Measurements from ENCODE around the gene RGS19. TPM values are rescaled to one million over a fixed set of nuclear protein-coding genes. Genes with fewer than 3 reads are reported as not detected.
A peak's percentile ranks its signal among the peaks of the same experiment; 100 is the strongest.
"Not testable (repeated sequence)": the region's sequence is repeated elsewhere in the genome, so short reads cannot be mapped to it uniquely, and the experiment has no call there.

RGS19 gene, protein sequence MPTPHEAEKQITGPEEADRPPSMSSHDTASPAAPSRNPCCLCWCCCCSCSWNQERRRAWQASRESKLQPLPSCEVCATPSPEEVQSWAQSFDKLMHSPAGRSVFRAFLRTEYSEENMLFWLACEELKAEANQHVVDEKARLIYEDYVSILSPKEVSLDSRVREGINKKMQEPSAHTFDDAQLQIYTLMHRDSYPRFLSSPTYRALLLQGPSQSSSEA
- 10 to 100 TPM; 39.6 to 40.2 TPM for total RNA-seq

DNA sequence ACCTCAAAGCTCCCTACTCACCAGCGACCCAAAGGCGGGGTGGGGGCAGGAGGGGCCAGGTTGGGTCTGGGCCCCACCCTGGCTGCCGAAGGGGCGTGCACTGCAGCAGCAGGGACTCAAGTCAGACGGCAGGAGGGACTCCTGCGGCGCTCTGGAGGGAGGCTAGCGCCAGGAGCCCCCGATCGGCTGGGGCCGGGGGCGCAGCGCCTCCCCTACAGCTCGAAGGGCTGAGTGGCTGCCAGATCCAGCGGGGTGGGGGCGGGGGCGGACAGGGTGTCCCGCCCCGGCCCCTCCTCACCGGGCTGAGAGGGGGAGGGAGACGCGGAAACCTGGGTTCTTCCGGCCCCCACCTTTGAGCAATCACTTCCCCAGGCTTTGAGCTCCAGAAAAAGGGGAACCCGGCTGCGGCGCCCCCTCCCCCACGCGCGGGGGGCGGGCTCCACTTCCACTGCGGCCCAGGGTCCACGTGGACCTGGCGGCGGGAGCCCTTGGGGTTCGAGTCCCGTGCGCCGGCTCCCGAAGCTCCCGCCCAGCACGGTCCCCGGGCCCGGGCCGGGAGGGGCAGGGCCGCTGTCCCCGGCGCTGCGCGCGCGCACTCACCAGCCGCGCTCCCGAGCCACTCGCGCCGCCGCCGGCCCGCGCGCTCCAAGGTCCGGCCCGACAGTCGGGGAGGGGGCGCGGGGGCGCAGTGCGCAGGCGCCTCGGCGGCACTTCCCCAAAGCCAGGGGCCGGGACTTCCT is at the start of gene RGS19:
Gene RGS19 (minus strand): TSS at position 246 of the 740 bp plus-strand sequence. CDS start 2,632 bp downstream, outside the sequence.
- Mint-ChIP-seq H3K9me3 (ENCODE audit: low read depth) (no peaks in the 10 kb centered on the region), H3K36me3 (ENCODE audit: low read depth) (peaks cover 2% of the 10 kb centered on the region), H3K27me3 (peaks cover 3% of the 10 kb centered on the region), H3K27ac (peak within 1 kb of the TSS; percentile 88), H3K4me1 (peaks cover 28% of the 10 kb centered on the region), H3K4me3 (peak within 1 kb of the TSS; percentile 90)
- intact Hi-C loops (cut with DNase I, micrococcal nuclease): loop anchor here (1.0 to 5.0 kb wide), 5 partner anchors 15 to 559 kb away; partner anchors contain the start of genes PCMTD2 (in 1 of the 2), PPDPF (in 1 of the 2) and TCEA2 (in 1 of the 2)
- ChIA-PET CTCF (interaction anchor here (0.5 to 1.3 kb wide), 5 partner anchors 9 to 206 kb away, joined by 3 to 4 read pairs (median 4); partner anchors contain the start of gene PRPF6), POLR2A (interaction anchor here (0.5 kb wide), 1 partner anchor 194 kb away, joined by 6 read pairs; no protein-coding TSS in a partner anchor)
- DNase-seq (peak; percentile 77), ATAC-seq (peak; percentile 43)

DNA sequence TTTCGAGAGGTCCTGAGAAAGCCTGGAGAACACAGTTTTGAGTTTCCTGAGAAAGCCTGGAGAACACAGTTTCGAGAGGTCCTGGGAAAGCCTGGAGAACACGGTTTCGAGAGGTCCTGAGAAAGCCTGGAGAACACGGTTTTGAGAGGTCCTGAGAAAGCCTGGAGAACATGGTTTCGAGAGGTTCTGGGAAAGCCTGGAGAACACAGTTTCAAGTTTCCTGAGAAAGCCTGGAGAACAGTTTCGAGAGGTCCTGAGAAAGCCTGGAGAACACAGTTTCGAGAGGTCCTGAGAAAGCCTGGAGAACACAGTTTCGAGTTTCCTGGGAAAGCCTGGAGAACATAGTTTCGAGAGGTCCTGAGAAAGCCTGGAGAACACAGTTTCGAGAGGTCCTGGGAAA is 44.2 kb upstream of the RGS19 start:
- DNase-seq; H3K4me1 Mint-ChIP-seq; H3K9me3 Mint-ChIP-seq (ENCODE audit: low read depth); ATAC-seq; CTCF ChIA-PET; H3K4me3 Mint-ChIP-seq; POLR2A ChIA-PET; H3K36me3 Mint-ChIP-seq (ENCODE audit: low read depth); H3K27ac Mint-ChIP-seq; H3K27me3 Mint-ChIP-seq: not testable (repeated sequence)
- intact Hi-C loops (cut with DNase I, micrococcal nuclease): loop anchor here in 1 of 2 experiments (10.0 kb wide), 1 partner anchor 219 kb away; no protein-coding TSS in a partner anchor

DNA sequence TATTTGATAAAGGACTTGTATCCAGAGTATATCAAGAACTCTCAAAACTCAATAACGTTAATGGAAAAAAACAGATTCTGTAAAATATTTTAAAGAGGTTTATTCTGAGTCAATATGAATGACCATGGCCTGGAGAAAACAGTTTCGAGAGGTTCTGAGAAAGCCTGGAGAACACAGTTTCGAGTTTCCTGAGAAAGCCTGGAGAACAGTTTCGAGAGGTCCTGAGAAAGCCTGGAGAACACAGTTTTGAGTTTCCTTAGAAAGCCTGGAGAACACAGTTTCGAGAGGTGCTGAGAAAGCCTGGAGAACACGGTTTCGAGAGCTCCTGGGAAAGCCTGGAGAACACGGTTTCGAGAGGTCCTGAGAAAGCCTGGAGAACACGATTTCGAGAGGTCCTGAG is 43.6 kb upstream of the RGS19 start:
- ATAC-seq; DNase-seq; POLR2A ChIA-PET; H3K4me1 Mint-ChIP-seq; H3K36me3 Mint-ChIP-seq (ENCODE audit: low read depth); H3K27me3 Mint-ChIP-seq; H3K9me3 Mint-ChIP-seq (ENCODE audit: low read depth); H3K4me3 Mint-ChIP-seq; H3K27ac Mint-ChIP-seq: not testable (repeated sequence)
- intact Hi-C loops (cut with DNase I, micrococcal nuclease): loop anchor here in 1 of 2 experiments (10.0 kb wide), 1 partner anchor 218 kb away; no protein-coding TSS in a partner anchor
- CTCF ChIA-PET: interaction anchor here (1.5 kb wide), 1 partner anchor 85 kb away, joined by 3 read pairs; no protein-coding TSS in a partner anchor

DNA sequence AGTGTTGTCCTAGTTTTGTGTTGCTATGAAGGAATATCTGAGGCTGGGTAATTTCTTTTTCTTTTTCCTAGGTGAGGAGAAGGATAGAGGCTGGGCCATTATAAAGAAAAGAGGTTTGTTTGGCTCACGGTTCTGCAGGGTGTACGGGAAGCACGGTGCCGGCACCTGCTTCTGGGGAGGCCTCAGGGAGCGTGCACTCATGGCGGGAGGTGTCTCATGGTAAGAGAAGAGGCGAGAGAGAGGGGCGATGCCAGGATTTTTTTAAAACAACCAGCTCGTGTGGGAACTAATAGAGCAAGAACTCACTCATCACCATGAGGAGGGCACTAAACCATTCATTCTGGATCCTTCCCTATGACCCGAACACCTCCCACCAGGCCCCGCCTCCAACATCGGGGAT is 42.3 kb upstream of the RGS19 start:
- H3K36me3 Mint-ChIP-seq (ENCODE audit: low read depth): no peaks in the 10 kb centered on the region
- POLR2A ChIA-PET: interaction anchor here (0.6 kb wide), 1 partner anchor 18 kb away, joined by 3 read pairs; no protein-coding TSS in a partner anchor
- H3K9me3 Mint-ChIP-seq (ENCODE audit: low read depth): no peaks in the 10 kb centered on the region
- H3K4me3 Mint-ChIP-seq: no peak overlapping the region
- peaks cover 10% of the 10 kb centered on the region for H3K4me1 Mint-ChIP-seq
- ATAC-seq (no peak), DNase-seq (no peak)
- peaks cover 5% of the 10 kb centered on the region for H3K27me3 Mint-ChIP-seq
- H3K27ac Mint-ChIP-seq: no peak overlapping the region
- intact Hi-C loops (cut with DNase I, micrococcal nuclease): loop anchor here (2.0 to 10.0 kb wide), 3 partner anchors 83 to 335 kb away; no protein-coding TSS in a partner anchor
- CTCF ChIA-PET: interaction anchor here (0.6 to 3.5 kb wide), 7 partner anchors 13 to 142 kb away, joined by 3 to 23 read pairs (median 4); partner anchors contain the start of genes LKAAEAR1, NPBWR2 and SAMD10

DNA sequence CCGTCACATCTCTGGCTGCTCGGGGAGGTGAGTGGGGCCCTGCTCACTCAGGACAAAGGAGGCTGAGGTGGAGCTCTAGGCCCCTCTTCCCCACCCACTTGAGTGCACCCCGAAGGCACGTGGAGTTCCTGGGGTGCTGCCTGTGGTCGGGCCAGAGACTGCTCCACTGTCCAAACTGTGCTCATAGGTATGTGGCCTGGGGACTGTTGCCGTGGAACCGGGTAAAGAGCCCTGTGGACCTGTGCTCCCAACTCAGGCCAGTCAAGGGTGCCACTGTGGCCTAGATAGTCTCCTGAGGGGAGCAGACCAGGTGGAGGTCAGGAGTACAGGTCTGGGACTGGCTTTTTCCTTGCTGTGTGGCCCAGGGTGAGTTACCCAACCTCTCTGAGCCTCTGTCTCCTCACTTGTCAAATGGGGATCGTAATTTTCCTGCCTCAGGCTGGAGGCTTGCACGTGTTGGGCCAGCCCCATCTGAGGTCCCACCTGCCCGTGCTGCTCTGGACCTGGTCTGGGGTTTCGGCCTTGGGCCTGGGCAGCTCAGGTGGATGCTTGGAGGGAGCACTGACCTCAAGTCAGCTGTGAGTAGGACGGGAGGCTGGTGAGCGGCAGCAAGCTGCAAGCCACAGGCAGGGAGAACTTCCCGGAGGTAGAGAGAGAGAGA is 40.5 kb upstream of the RGS19 start:
- Mint-ChIP-seq H3K4me1 (peaks cover 10% of the 10 kb centered on the region), H3K36me3 (ENCODE audit: low read depth) (no peaks in the 10 kb centered on the region), H3K9me3 (ENCODE audit: low read depth) (no peaks in the 10 kb centered on the region), H3K27me3 (peaks cover 5% of the 10 kb centered on the region), H3K27ac (peak overlapping the region; percentile 66), H3K4me3 (peak overlapping the region; percentile 41)
- ChIA-PET CTCF (interaction anchor here (0.6 to 3.5 kb wide), 9 partner anchors 12 to 145 kb away, joined by 3 to 23 read pairs (median 4); partner anchors contain the start of genes LKAAEAR1 and NPBWR2), POLR2A (no interaction called here)
- intact Hi-C loops (cut with DNase I, micrococcal nuclease): loop anchor here (1.0 to 10.0 kb wide), 8 partner anchors 18 to 582 kb away; partner anchors contain the start of gene PRPF6 (in 2 of the 2)
- ATAC-seq: peak; percentile 25
- DNase-seq: no peak

DNA sequence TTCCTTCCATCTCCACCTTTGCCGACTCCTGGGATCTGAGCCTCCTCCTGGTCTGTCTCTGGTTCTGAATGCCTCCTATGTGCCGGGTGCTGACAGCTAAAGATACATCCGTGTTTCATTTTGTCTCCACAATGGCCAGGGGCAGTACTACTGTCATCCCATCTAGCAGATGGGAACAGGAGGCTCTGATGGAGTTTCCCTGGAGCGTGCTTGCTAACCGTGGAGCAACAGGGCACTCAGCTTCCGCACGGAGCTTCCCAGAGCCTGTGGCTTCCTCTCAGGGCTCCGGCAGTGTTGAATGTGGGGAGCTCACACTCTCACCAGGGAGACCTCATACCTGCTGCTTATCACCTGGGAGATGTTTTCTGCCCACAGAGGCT is 40.0 kb upstream of the RGS19 start:
- Mint-ChIP-seq H3K4me1 (peaks cover 10% of the 10 kb centered on the region), H3K9me3 (ENCODE audit: low read depth) (no peaks in the 10 kb centered on the region), H3K4me3 (no peak overlapping the region), H3K27me3 (peaks cover 4% of the 10 kb centered on the region), H3K27ac (no peak overlapping the region), H3K36me3 (ENCODE audit: low read depth) (no peaks in the 10 kb centered on the region)
- DNase-seq: no peak
- intact Hi-C loops (cut with DNase I, micrococcal nuclease): no loop called here
- ChIA-PET CTCF (interaction anchor here (0.6 to 3.5 kb wide), 6 partner anchors 11 to 144 kb away, joined by 3 to 23 read pairs (median 10); partner anchors contain the start of genes LKAAEAR1 and NPBWR2), POLR2A (no interaction called here)
- no peak for ATAC-seq

DNA sequence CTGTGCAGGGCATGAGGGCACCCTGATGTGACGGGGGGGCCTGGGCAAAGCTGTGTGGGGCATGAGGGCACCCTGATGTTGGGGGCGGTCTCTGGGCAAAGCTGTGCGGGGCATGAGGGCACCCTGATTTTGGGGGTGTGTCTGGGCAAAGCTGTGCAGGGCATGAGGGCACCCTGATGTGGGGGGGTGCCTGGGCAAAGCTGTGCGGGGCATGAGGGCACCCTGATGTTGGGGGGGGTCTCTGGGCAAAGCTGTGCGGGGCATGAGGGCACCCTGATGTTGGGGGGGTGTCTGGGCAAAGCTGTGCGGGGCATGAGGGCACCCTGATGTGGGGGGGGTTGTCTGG is 38.1 kb upstream of the RGS19 start:
- H3K27me3 Mint-ChIP-seq; H3K27ac Mint-ChIP-seq; intact Hi-C loops (cut with DNase I, micrococcal nuclease); DNase-seq; POLR2A ChIA-PET; H3K4me1 Mint-ChIP-seq; H3K4me3 Mint-ChIP-seq; H3K36me3 Mint-ChIP-seq (ENCODE audit: low read depth); ATAC-seq; H3K9me3 Mint-ChIP-seq (ENCODE audit: low read depth): not testable (repeated sequence)
- CTCF ChIA-PET: interaction anchor here (0.6 kb wide), 1 partner anchor 437 kb away, joined by 3 read pairs; no protein-coding TSS in a partner anchor

DNA sequence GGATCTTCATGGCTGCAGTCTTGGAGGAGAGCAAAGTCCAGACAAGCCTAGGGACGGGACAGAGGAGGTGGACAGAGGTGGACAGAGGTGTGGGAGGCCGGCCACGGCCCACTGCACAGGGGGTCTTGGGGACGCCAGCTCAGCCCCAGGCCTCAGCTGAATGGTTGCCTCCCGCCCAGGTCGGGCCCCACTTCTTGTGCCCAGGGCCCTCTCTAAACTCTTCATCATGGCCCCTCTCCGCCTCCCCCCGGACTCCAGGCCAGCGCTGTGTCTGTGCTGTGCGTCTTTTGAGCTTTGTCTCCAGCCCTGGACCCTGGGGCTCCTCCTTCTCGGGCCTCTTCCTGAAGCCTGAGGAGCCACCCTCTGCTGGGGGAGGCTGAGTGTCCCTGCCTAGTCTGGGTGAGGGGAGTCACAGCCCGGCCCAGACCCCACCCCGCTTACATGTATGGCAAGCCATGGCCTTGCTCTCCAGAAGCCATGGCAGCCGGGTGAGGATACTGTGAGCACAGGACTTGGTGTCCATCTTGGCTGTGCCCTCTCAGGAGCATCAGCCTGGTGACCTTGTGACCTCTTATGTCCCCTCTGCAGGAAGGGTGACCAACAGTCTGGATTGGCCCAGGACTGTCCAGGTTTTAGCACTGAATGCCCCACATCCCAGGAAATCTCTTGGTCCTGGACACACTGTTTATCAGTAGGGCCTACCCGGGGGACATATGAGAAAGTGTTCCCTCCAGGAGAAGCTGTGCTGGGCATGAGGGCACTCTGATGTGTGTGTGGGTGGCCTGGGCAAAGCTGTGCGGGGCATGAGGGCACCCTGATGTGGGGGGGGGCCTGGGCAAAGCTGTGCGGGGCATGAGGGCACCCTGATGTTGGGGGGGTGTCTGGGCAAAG is 37.5 kb upstream of the RGS19 start:
- intact Hi-C loops (cut with DNase I, micrococcal nuclease): no loop called here
- ATAC-seq (no peak), DNase-seq (no peak)
- no peaks in the 10 kb centered on the region for H3K9me3 Mint-ChIP-seq (ENCODE audit: low read depth)
- no peaks in the 10 kb centered on the region for H3K36me3 Mint-ChIP-seq (ENCODE audit: low read depth)
- no peak overlapping the region for H3K4me3 Mint-ChIP-seq
- H3K4me1 Mint-ChIP-seq: peaks cover 10% of the 10 kb centered on the region
- ChIA-PET CTCF (interaction anchor here (0.6 to 1.5 kb wide), 2 partner anchors 33 to 436 kb away, joined by 3 to 6 read pairs; no protein-coding TSS in a partner anchor), POLR2A (no interaction called here)
- no peak overlapping the region for H3K27ac Mint-ChIP-seq
- no peaks in the 10 kb centered on the region for H3K27me3 Mint-ChIP-seq

DNA sequence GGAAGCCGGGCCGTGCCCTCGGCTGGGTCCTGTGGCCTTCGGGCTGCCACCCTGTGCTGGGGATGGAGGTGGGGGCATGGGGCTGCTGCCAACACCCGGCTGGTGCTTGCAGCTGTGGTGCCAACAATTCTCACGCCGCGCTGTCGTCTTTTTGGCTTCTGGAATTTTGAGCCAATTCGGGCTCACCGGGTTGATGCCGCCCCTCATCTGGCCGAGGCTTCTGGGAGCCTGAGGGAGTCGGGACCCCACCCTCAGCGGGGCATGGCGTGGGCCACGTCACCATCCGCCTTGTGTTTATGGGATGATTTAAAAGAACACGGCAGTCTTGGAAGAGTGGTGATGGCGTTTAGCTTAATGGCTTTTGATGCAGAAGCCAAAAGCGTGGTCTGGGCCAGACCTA is 36.7 kb upstream of the RGS19 start:
- ATAC-seq: no peak
- Mint-ChIP-seq H3K27ac (no peak overlapping the region), H3K36me3 (ENCODE audit: low read depth) (no peaks in the 10 kb centered on the region), H3K4me3 (no peak overlapping the region), H3K4me1 (peaks cover 10% of the 10 kb centered on the region), H3K9me3 (ENCODE audit: low read depth) (no peaks in the 10 kb centered on the region), H3K27me3 (no peaks in the 10 kb centered on the region)
- DNase-seq: no peak
- intact Hi-C loops (cut with DNase I, micrococcal nuclease): no loop called here
- ChIA-PET CTCF (interaction anchor here (1.0 to 1.5 kb wide), 2 partner anchors 8 to 33 kb away, joined by 3 to 6 read pairs; no protein-coding TSS in a partner anchor), POLR2A (no interaction called here)

DNA sequence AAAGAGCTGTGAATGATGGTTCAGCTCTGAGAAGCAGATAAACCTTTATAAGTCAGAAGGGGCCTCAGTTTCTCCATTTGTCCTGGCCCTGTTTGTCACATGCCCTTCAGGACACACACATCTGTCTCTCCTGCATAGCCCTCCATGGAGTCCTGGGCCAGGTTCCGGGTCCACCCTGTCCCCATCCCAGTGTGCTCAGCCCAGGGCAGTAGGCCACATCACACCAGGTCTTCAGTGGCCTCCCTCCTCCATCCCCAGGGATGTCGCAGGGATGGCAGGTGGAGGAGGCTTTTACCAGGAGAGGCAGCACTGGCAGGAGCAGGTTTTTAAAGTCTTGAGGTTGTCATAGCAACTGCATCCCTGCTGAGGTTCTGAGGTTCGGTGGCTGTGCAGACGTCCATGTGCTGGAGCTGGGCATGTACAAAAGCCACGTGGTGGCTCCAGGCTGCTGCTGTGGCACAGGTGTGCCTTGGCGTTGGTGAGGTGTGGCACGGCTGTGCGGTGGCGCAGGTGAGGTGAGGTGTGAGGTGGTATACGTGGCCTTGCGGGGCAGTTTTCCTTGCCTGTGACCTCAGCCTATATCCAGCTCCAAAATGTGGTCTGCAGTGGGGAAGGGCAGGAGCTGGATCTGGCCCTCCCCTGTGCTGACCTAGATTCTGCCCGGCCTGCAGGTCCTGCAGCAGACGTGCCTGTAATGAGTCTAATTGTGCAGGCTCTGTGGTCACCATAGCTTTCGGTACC is 36.0 kb upstream of the RGS19 start:
- no peak for ATAC-seq
- Mint-ChIP-seq H3K9me3 (ENCODE audit: low read depth) (no peaks in the 10 kb centered on the region), H3K27me3 (no peaks in the 10 kb centered on the region), H3K4me1 (peaks cover 9% of the 10 kb centered on the region), H3K27ac (no peak overlapping the region), H3K36me3 (ENCODE audit: low read depth) (no peaks in the 10 kb centered on the region), H3K4me3 (no peak overlapping the region)
- ChIA-PET CTCF (interaction anchor here (0.6 to 1.5 kb wide), 3 partner anchors 9 to 1104 kb away, joined by 3 to 6 read pairs (median 3); no protein-coding TSS in a partner anchor), POLR2A (no interaction called here)
- intact Hi-C loops (cut with DNase I, micrococcal nuclease): no loop called here
- DNase-seq: no peak
